Measurements from ENCODE around the gene TLE4. TPM values are rescaled to one million over a fixed set of nuclear protein-coding genes. Genes with fewer than 3 reads are reported as not detected.
A peak's percentile ranks its signal among the peaks of the same experiment; 100 is the strongest.

The TLE4 gene
- total and polyA plus RNA-seq, 8 donors = 21.6 to 38.3 (median 33.8) TPM

DNA sequence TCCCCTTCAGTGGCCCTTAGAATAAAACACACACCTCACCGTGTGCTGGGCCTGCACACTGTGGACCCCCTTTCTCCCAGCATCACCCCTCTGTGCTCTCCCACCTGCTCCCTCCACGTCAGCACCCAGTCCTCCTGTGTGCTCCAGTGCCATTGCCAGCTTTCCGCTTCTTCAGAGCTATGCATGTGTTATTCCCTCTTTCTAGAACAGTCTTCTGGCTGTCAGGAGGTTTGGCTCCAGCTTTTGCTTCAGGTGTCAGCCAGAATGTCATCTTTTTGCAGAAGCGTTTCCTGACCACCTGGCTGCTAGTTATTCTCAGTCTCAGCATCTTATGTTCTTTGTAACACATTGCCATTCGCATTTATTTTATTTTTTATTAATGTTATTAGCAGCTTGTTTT is 119.7 kb downstream of the TLE4 start:
- ATAC-seq (no peak), DNase-seq (no peak)
- intact Hi-C loops (cut with DNase I) = no loop called here
- Histone ChIP-seq H3K27me3 (no peaks in the 10 kb centered on the region), H3K4me1 (no peaks in the 10 kb centered on the region), H3K36me3 (no peaks in the 10 kb centered on the region), H3K4me3 (no peak overlapping the region), H3K27ac (no peak overlapping the region), H3K9me3 (no peaks in the 10 kb centered on the region)
- TF ChIP-seq, protein P1, sequence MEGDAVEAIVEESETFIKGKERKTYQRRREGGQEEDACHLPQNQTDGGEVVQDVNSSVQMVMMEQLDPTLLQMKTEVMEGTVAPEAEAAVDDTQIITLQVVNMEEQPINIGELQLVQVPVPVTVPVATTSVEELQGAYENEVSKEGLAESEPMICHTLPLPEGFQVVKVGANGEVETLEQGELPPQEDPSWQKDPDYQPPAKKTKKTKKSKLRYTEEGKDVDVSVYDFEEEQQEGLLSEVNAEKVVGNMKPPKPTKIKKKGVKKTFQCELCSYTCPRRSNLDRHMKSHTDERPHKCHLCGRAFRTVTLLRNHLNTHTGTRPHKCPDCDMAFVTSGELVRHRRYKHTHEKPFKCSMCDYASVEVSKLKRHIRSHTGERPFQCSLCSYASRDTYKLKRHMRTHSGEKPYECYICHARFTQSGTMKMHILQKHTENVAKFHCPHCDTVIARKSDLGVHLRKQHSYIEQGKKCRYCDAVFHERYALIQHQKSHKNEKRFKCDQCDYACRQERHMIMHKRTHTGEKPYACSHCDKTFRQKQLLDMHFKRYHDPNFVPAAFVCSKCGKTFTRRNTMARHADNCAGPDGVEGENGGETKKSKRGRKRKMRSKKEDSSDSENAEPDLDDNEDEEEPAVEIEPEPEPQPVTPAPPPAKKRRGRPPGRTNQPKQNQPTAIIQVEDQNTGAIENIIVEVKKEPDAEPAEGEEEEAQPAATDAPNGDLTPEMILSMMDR (IDR thresholded peaks at IDR 0.05) = no peak

GRCh38 chr9:79692857-79693571 is 121.2 kb downstream of the TLE4 start:
- DNase-seq (no peak), ATAC-seq (no peak)
- Histone ChIP-seq H3K4me3 (no peak overlapping the region), H3K27ac (no peak overlapping the region), H3K4me1 (no peaks in the 10 kb centered on the region), H3K36me3 (no peaks in the 10 kb centered on the region), H3K27me3 (no peaks in the 10 kb centered on the region), H3K9me3 (no peaks in the 10 kb centered on the region)
- TF ChIP-seq, protein P1 (IDR thresholded peaks at IDR 0.05) = no peak
- intact Hi-C loops (cut with DNase I) = no loop called here

GRCh38 chr9:79693750-79694149 is 122.0 kb downstream of the TLE4 start:
- peak; percentile 13 for ATAC-seq
- H3K9me3 ChIP-seq = no peaks in the 10 kb centered on the region
- no peak for DNase-seq
- no peaks in the 10 kb centered on the region for H3K36me3 ChIP-seq
- H3K4me1 ChIP-seq = no peaks in the 10 kb centered on the region
- H3K27ac ChIP-seq = no peak overlapping the region
- H3K27me3 ChIP-seq = no peaks in the 10 kb centered on the region
- no peak overlapping the region for H3K4me3 ChIP-seq
- TF ChIP-seq, protein P1 (IDR thresholded peaks at IDR 0.05) = no peak
- intact Hi-C loops (cut with DNase I) = no loop called here

- no peak overlapping the region for H3K4me3 ChIP-seq
- H3K4me1 ChIP-seq = no peaks in the 10 kb centered on the region
- DNase-seq = no peak
- no peaks in the 10 kb centered on the region for H3K27me3 ChIP-seq
- intact Hi-C loops (cut with DNase I) = no loop called here
- ATAC-seq = peak; percentile 36
- H3K36me3 ChIP-seq = no peaks in the 10 kb centered on the region
- H3K9me3 ChIP-seq = no peaks in the 10 kb centered on the region
- TF ChIP-seq, protein P1 (IDR thresholded peaks at IDR 0.05) = no peak
- no peak overlapping the region for H3K27ac ChIP-seq
These were observed 122.4 kb downstream of the TLE4 start for GRCh38 chr9:79694208-79694607.

DNA sequence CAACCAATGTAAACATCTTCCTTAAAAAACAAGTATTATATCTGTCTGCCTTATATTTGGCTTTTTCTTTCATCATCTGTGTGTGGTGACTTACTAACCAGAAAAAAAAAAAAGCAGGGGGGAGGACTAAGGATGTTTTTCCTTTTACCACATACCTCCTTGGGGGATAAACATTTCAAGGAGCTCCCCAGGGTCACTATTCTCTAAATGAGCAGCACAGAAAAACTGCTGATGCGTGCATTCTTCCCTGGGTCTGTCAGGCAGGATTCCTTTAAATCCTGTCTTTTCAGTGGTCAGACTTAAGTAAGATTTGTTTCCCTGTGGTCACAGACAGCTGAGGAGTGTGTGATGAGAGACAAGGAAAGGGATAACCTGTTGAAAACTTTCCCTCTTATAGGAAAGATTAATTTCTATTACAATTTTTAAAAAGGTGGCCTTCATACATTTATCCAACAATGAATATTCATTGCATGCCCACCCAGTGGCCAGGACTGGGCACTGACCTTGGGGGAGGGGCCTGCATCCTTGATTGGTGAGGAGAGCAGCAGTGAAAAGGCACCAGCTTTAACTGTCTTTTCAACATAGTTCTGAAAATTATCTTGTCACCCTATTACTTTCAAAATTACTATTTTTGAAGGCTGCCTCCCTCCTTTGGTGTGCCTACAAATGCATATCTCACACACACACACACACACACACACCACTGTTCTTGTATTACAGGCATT is 123.1 kb downstream of the TLE4 start:
- Histone ChIP-seq H3K36me3 (no peaks in the 10 kb centered on the region), H3K4me3 (no peak overlapping the region), H3K27ac (no peak overlapping the region), H3K9me3 (no peaks in the 10 kb centered on the region), H3K27me3 (no peaks in the 10 kb centered on the region), H3K4me1 (no peaks in the 10 kb centered on the region)
- TF ChIP-seq, protein P1 (IDR thresholded peaks at IDR 0.05) = no peak
- intact Hi-C loops (cut with DNase I) = no loop called here
- ATAC-seq = no peak
- no peak for DNase-seq
